ENCODE measurements around the gene CLIP1. TPM values are rescaled to one million over a fixed set of nuclear protein-coding genes. Genes with fewer than 3 reads are reported as not detected.
"Not testable (repeated sequence)": the region's sequence is repeated elsewhere in the genome, so short reads cannot be mapped to it uniquely, and the experiment has no call there.

CLIP1 gene
- 20.4 and 23.6 TPM in 2 replicates for polyA plus RNA-seq (2014; cell fraction: cytosol; rRNA removed)
- 26.2 and 34.2 TPM in 2 replicates for polyA plus RNA-seq (2014; cell fraction: nucleus; rRNA removed)

- DNase-seq (ENCODE audit: low spot score): peak; percentile 63
Measured at GRCh38 chr12:122421821-122422729, at the start of gene CLIP1. TSS of gene CLIP1 (minus strand) at chr12:122422669. CDS start at chr12:122380452, 42,217 bp downstream.

DNA sequence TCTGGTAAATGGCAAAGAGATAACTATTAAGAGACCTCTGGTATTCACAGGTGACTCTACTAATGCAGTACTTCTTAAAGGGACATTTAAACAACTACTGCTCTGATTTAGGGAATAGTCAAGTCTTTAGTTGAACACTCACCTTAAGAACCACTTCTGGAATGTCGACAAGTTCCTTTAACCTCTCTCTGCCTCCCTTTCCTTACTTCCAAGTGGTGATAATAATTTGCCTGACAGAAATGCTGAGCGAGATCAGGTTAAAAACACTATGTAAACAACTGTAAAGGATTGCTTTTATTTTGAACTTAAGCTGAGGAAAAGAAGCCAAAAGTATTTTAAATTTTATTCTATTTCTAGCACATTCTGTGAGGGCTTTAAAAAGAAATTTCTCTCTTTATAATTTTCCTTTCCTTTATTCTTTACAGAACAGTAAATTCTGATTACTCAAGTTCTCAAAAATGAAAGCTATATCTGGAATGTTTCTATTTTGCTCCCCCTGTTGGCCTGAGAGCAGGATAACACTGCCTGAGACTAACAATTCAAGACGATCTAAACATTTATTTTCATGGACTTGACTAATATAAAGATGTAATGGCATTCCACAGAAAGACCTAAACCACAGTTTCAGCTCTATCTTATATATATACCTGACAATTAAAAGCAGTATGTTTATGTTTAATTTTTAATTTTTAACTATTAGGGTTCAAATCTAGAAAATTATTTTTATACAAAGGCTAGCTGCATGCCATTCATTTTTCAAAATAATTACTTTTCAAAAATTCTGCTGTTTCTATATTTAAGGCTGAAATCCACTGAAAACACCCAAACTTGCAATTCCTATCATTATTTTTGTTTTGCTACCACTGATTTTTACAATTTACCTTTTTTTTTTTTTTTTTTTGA is 49.1 kb upstream of the CLIP1 start:
- peak; percentile 57 for DNase-seq (ENCODE audit: low spot score)

DNA sequence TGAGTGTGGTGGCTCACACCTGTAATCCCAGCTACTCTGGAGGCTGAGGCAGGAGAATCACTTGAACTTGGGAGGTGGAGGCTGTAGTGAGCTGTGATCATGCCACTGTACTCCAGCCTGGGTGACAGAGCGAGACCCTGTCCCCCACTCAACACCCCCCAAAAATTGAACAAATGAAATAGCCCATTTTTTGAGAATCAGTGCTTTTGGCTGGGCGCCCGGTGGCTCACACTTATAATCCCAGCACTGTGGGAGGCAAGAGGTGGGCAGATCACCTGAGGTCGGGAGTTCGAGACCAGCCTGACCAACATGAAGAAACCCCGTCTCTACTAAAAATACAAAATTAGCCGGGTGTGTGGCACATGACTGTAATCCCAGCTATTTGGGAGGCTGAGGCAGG is 48.1 kb upstream of the CLIP1 start:
- DNase-seq (ENCODE audit: low spot score): not testable (repeated sequence)

- DNase-seq (ENCODE audit: low spot score): not testable (repeated sequence)
Measured at GRCh38 chr12:122469856-122470255, 47.4 kb upstream of the CLIP1 start.

- no peak for DNase-seq (ENCODE audit: low spot score)
Measured at GRCh38 chr12:122467983-122468382, 45.5 kb upstream of the CLIP1 start.

DNA sequence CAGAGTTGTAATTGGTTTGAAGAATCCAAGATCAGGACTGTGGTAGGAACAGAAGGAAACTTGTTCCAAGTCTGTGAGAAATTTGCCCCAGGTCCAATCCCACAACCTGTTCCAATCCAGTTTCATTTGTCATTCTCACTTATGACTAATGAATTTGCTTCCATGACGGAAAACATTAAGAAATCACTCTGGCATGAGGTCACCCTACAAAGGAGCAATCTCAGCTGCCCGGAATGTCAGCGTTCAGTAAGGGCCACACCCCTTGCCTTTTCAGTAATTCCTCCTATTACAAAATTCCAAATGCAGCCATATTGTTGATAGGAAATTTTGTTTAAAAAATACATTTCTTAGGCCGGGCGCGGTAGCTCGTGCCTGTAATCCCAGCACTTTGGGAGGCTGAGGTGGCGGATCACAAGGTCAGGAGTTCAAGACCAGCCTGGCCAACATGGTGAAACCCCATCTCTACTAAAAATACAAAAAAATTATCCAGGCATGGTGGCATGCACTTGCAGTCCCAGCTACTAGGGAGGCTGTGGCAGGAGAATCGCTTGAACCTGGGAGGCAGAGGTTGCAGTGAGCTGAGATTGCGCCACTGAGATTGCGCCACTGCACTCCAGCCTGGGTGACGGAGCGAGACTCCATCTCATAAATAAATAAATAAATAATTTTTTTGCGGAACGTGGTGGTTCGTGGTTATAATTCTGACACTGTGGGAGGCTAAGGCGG is 42.0 kb upstream of the CLIP1 start:
- DNase-seq (ENCODE audit: low spot score): not testable (repeated sequence)

GRCh38 chr12:122460641-122461040 is 38.2 kb upstream of the CLIP1 start:
- DNase-seq (ENCODE audit: low spot score): no peak

- DNase-seq (ENCODE audit: low spot score): no peak
Measured at GRCh38 chr12:122460061-122460460, 37.6 kb upstream of the CLIP1 start.

DNA sequence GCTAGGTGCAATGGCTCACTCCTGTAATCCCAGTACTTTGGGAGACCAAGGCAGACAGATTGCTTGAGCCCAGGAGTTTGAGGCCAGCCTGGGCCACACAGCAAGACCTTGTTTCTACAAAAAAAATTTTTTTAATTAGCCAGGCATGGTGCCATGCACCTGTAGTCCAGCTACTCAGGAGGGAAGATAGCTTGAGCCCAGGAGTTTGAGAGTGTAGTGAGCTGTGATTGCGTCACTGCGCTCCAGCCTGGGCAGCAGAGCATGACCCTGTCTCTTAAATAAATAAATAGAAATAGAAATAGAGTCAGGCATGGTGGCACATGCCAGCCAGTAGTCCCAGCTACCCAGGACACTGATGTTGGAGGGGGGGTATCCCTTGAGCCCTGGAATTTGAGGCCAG is 36.7 kb upstream of the CLIP1 start:
- DNase-seq (ENCODE audit: low spot score): no peak

DNA sequence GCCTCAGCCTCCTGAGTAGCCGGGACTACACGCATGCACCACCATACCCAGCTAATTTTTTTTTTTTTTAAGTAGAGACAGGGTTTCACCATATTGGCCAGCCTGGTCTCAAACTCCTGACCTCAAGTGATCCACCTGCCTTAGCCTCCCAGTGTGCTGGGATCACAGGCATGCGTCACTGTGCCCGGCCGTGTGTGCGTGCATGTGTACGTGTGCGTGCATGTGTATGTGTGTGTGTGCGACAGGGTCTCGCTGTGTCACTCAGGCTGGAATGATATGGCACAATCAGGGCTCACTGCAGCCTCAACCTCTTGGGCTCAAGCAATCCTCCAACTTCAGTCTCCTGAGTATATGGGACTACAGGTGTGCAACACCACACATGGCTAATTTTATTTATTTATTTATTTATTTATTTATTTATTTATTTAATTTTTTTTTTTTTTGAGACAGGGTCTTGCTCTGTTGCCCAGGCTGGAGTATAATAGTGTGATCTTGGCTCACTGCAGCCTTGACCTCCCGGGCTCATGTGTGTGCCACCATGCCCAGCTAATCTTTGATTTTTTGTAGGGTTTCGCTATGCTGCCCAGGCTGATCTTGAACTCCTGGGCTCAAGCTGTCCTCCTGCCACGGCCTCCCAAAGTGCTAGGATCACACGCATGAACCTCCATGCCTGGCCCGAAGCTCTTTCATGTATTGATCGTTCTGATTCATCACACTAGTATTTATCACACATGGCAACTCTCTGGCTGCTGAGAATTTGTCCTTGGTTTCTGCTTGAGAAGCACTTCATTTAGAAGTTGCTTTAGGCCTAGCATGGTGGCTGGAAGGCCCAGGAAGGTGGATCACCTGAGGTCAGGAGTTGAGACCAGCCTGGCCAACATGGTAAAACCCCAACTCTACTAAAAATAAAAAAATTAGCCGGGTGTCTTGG is 35.9 kb upstream of the CLIP1 start:
- DNase-seq (ENCODE audit: low spot score): no peak

DNA sequence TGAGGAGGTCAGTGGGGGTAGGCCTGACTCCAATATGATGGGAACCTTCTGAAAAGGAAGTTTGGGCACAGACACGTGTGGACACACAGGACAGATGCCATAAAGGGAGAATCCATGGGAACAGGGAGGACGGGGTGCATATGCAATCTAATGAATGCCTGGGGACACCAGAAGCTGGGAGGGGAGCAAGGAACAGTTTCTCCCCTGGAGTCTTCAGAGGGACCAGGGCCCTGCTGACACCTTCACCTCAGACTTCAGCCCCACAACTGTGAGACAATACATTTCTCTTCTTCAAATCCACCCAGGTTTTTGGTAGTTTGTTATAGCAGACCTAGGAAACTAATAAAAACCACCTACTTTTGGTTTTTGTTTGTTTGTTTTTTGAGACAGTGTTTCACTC is 35.2 kb upstream of the CLIP1 start:
- no peak for DNase-seq (ENCODE audit: low spot score)

GRCh38 chr12:122454739-122455138 is 32.3 kb upstream of the CLIP1 start:
- no peak for DNase-seq (ENCODE audit: low spot score)

GRCh38 chr12:122454250-122454721 is 31.8 kb upstream of the CLIP1 start:
- DNase-seq (ENCODE audit: low spot score): no peak

DNA sequence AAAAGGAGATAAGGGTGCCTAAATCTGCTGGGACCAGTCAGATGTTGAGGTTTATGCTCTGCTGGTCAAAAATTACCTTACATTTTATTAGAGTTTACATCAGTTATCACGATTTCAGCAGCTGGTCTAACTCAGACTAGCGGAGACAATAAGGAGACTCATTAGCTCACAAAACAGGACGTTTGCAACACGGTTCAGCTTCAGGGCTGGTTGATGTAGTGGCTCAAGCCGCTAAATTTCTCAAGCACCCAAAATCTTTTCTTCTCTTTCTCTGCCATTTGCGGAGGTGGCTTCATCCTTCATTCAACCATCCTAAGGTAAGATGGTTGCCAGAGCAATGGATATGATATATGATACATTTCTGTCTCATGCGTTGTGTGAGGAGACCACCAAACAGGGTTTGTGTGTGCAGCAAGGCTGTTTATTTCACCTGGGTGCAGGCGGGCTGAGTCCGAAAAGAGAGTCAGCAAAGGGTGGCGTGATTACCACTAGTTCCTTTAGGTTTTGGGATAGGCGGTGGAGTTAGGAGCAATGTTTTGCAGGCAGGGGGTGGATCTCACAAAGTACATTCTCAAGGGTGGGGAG is 30.3 kb upstream of the CLIP1 start:
- DNase-seq (ENCODE audit: low spot score): no peak

DNA sequence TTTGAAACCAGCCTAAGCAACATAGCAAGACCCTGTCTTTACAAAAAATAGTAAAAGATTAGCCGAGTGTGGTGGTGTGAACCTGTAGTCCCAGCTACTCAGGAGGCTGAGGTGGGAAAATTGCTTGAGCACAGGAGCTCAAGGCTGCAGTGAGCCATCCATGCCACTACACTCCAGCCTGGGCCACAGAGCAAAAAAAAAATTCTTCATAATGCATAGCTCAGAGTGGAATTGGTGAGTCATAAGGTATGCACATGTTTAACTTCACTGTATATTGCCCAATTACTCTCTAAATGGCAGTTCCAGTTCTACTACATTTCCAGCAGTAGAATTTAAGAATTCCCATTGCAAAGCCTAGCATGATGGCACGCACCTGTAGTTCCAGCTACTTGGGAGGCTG is 26.8 kb upstream of the CLIP1 start:
- DNase-seq (ENCODE audit: low spot score): no peak

DNA sequence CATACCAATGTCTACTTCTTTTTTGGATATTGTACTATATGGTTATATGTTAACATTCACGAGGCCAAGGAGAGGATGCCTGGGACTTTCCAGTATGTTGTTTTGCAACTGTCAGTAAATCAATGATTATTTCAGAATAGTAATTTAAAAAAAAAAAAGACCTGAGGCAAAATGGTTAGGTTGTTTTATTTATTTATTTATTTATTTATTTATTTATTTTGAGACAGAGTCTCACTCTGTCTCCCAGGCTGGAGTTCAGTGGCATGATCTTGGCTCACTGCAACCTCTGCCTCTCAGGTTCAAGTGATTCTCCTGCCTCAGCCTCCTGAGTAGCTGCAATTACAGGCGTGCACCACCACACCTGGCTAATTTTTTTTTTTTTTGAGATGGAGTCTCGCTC is 25.4 kb upstream of the CLIP1 start:
- not testable (repeated sequence) for DNase-seq (ENCODE audit: low spot score)

- DNase-seq (ENCODE audit: low spot score): not testable (repeated sequence)
Measured at GRCh38 chr12:122446390-122446789, 23.9 kb upstream of the CLIP1 start.

- DNase-seq (ENCODE audit: low spot score): not testable (repeated sequence)
Measured at GRCh38 chr12:122444071-122444470, 21.6 kb upstream of the CLIP1 start.

GRCh38 chr12:122438822-122439221 is 16.4 kb upstream of the CLIP1 start:
- DNase-seq (ENCODE audit: low spot score): not testable (repeated sequence)

DNA sequence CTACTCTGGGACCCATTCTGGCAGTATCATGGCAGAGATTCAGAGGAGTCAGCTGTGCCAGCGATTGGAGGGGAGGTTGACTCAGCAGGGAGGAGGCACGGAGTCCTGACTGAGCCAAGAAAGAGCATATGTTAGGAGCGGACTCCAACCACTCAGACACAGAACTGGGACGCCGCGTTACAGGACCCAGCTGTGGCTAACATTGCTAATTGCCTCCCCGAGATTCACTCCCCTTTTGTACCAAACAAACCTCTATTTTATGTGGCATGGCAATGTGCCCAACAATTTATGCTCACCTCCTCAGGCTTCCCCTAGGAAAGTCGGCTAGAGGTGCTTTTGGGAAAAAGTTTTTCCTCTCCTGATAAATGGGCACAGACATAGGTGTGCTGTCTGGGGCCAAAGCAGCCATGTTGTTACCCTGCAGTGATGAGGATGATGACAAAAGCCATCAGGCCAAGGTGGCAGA is 15.2 kb upstream of the CLIP1 start:
- no peak for DNase-seq (ENCODE audit: low spot score)
